ENCODE measurements around the gene KIF26B.

KIF26B gene

DNA sequence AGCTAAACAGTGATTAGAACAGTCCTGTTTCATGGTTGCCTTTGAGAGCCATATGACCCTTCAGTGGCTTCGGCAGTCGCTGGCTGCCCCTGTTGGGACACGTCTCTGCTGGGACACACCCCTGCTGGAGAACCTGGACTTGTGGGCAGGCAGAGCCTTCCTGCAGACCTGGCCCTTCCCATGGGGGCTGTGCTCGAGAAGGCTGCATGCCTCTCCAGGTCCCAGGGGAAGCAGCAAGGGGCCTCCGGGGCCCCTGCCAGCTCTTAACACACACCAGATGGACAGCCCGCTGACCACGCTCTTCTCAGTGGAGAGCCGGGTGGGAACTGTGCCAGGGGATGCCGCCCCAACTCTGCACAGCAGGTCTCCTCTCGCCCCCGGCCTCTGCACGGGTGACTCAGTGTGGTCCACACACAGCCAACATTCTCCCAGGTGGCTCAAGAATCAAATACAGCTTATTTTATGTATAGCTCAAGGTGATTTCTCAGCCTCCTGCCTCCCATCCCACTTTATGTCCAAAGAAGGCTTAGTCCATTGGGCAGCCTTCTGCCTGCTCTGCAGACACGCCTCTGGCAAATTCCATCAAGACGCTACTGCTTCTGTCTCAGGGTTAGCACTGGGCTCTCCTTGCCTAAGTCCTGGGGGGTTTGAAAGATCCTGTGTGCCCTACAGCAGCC, 450.8 kb downstream of the KIF26B start:
- DNase-seq, result no peak
- in situ Hi-C loops (cut with MboI; ENCODE audit: low pct_unique_long_range_greater_than_20kb, low sequenced_read_pairs), result no loop called here

DNA sequence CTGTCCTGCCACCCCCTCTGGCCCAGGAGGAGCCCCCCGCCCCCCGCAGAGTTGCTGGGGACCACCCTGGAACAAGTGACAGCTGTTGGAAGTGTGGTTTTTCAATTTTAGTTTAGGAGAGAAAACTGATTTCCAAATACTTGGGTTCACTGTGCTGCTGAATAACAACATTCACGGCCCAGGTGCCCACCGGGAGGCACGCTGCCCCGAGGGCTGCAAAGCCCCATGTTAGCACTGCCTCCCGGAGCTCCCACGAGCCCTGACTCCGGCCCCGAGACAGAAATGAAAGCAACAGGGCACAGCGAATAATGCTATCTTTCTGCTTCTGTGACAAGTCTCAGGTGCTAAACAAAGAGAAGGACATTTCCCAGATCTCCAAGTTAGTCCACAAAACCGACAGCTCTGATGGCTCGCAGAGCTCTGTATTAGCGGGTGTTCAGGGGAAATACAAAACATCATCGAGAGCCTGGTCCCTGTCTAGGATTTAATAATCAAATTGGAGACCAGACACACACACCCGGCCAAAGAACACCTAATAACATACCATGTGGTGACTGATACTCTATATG, 451.5 kb downstream of the KIF26B start:
- in situ Hi-C loops (cut with MboI; ENCODE audit: low pct_unique_long_range_greater_than_20kb, low sequenced_read_pairs), result no loop called here
- no peak for DNase-seq

DNA sequence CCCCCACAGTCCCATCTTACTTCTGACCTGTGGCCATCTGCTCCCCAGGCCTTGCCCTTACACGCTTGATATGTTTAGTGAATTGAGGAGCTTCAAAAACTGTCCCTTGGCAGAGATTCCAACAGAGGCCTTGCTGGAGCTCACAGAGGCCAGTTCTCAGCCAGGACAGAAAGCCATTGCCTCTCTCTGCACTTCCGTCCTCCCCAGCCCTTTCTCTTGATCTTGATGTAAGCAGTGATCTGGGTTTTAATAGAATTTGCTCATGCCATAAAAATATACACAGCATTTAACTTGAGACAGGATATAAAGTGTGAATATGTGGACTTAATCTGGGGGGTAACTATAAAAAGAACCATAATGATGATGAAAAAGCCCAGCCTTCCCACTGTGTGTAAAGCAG, 453.5 kb downstream of the KIF26B start:
- in situ Hi-C loops (cut with MboI; ENCODE audit: low pct_unique_long_range_greater_than_20kb, low sequenced_read_pairs), result no loop called here
- no peak for DNase-seq

DNA sequence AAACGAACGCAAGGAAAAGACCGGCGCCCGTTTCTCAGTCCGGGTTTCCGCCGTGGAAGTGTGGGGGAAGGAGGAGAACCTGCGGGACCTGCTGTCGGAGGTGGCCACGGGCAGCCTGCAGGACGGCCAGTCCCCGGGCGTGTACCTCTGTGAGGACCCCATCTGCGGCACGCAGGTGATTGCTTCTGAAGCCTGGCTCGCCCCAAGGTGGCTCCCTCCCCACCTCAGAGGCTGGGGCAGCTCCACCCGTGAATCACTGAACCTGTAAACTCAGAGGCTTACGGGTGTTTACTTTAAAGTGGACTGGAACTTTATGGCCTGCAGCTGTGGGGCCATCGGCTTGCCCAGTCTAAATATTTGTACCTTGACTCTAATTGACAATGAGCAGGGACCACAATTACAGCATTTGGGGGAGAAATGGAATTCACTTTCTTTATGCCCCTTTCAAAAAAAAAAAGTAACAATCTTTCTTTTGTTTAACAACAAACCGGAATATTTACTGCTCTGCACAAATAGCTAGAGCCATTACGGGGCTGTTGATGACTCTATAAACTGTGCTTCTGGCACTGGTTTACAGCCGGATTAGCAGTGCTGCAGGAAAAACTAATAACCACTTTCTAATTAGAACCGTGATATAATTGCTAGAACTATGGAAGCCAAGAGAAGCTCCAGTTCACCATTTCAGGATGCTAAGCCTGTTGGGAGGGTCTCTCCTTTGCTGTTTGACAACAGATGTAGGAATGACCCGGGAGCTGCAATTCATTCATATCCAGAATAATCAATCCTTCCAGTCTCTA, 454.8 kb downstream of the KIF26B start:
- in situ Hi-C loops (cut with MboI; ENCODE audit: low pct_unique_long_range_greater_than_20kb, low sequenced_read_pairs), result no loop called here
- DNase-seq, result no peak

DNA sequence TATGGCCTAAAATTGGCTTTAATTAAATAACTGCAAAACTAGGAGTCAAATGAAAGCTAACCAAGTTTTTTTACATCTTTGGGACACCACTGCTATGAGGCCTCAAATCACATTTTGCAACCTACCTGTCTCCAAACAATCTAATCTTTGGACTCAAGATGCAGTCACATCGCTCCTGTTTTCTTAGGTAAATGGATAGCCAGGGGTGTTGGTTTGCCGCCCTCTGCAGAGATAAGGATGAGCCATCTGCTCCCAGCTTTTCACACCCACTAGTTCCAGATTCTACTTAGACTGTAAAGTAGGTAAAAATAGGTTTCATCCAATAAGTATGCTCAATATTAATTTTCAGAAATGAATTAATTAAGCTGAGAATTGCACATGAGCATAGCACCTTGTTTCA, 456.5 kb downstream of the KIF26B start:
- no peak for DNase-seq
- in situ Hi-C loops (cut with MboI; ENCODE audit: low pct_unique_long_range_greater_than_20kb, low sequenced_read_pairs), result no loop called here

DNA sequence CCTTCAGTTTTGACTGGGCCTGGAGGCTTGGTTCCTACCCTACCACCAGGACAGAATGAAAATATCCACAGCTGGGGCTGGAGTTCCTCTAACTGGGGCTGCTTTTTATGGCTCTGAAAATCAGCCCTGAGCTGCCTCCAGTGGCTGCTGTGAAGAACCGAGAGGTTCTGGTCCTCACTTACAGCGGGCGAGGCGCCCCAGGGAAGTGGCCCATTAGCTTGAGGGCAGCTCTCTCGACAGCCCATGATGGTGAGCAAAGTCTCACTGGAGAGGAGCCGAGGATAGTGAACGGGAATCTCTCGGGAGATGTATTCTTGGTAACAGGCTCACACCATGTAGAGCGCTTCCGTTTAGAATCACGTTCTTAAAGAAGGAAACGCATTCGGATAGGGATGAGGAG, 459.7 kb downstream of the KIF26B start:
- in situ Hi-C loops (cut with MboI; ENCODE audit: low pct_unique_long_range_greater_than_20kb, low sequenced_read_pairs), result no loop called here
- DNase-seq, result no peak

DNA sequence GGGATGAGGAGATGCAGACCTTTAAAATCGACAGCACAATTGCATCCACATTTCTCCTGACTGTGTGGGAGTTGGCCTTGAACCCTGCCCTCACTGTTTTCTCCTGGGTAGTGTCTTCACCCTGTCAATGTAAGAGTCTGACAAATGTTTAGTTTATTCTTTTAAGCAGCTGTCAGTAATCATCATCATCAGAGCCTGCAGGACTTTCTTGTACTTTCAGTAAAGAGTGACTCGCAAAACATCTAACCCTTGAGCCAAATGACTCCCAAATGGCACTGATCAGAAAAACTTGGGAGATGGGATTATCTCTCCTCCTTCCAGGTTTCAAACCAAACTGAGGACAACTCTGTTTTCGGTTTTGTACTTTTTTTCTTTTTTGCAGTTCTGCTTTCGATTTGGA, 460.2 kb downstream of the KIF26B start:
- no peak for DNase-seq

DNA sequence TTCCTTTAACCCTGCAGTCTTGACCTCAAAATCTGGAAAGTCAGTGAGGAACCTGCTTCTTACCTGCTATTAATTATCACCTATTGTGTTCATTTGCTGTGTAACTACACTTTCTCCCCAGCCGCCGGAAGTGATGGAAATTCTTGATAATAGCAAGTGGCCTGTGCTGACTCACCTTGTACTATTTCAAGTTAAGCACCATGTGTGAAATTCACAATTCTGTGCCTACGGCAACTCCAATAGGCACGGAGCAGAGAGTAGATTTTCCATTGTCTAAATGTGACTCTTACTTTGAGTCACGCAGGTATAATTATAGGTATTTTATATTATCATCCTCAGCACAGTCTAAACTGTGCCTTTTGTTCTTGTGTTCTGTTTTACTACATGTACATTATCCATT, 466.8 kb downstream of the KIF26B start:
- in situ Hi-C loops (cut with MboI; ENCODE audit: low pct_unique_long_range_greater_than_20kb, low sequenced_read_pairs), result no loop called here

More for the DNA sequence above, 460.2 kb downstream of the KIF26B start:
- in situ Hi-C loops (cut with MboI; ENCODE audit: low pct_unique_long_range_greater_than_20kb, low sequenced_read_pairs), result no loop called here

DNA sequence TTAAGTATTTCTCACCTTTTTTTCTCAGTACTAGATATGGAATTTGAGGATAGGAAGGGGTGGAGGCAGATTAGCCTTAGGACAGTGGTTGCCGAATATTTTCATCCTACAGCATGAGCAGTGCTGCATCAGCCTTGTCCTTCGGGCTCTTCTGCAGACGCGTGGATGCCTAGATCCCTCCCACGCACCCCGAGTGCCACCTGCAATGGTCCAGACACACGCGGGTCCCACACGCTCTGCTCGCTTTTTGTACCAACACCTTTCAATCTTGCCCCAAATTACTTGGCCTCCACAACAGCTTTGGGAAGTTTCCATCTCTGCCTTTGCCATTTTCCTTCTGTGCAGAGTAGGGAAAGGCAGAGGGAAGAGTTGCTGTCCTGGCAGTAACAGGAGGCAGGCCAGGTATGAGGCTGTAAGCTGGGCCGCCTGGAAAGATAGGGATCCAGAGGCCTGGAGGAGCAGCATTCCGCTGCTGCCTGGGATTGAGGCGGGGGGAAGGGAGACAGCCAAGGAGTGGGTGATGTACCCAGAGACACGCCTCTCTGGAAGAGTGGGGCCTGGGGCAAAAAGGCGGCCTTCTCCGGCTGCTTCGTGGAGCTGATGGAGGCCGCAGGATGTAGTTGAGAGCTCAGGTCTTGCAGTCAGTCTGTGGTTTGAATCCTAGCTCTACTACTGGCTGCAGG, 467.7 kb downstream of the KIF26B start:
- no peak for DNase-seq
- in situ Hi-C loops (cut with MboI; ENCODE audit: low pct_unique_long_range_greater_than_20kb, low sequenced_read_pairs), result no loop called here

More for the DNA sequence above, 466.8 kb downstream of the KIF26B start:
- no peak for DNase-seq

DNA sequence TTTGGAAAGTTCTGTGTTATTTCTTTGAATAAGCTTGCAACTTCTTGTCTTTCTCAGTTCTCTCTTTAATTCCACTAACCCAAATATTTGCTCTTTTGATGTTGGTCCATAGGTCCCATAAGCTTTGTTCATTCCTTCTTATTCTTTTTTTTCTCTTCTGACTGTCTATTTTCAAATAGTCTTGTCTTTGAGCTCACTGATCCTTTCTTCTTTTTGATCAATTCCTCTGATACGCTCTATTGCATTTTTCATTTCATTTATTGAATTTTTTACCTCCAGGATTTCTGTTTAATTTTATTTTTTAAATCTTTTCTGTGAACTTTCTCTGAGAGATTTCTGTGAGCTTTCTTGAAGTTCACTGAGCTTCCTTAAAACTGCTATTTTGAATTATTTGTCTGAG, 486.6 kb downstream of the KIF26B start:
- in situ Hi-C loops (cut with MboI; ENCODE audit: low pct_unique_long_range_greater_than_20kb, low sequenced_read_pairs), result no loop called here
- no peak for DNase-seq

DNA sequence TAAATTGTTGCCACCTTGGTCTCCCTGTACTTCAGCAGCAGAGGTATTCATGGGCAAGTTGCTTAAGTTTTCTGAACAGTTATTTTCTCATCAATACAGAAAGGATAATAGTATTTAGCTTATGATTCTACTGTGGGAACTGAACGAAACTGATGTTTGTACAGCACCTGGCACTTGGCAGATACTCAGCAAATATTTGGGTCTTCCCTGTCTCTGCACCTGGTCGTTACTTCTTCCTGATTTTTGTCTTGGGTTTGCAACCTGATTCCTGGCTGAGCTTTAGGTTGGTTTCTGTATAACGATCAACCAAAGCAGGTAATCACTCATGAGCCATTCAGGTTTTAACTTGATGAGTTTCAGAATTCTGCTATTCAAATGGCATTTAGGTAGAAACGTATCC, 490.6 kb downstream of the KIF26B start:
- in situ Hi-C loops (cut with MboI; ENCODE audit: low pct_unique_long_range_greater_than_20kb, low sequenced_read_pairs), result no loop called here
- DNase-seq, result no peak

DNA sequence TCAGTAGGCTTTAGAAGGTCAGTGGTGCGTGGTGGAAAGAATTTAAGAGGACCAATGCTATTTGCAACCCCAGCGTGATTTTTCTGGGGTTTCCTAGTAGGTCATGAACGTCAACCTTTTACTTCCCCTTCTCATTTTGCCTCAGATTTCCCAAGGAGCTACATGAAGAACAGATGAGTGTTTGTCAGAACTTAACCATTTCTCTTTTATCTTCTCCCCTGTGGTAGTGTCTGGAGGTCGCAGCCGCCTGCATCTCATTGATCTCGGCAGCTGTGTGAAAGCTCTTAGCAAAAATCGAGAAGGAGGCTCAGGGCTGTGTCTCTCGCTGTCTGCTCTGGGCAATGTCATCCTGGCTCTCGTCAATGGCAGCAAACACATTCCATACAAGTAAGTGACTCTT, 491.1 kb downstream of the KIF26B start:
- DNase-seq, result no peak
- in situ Hi-C loops (cut with MboI; ENCODE audit: low pct_unique_long_range_greater_than_20kb, low sequenced_read_pairs), result no loop called here

DNA sequence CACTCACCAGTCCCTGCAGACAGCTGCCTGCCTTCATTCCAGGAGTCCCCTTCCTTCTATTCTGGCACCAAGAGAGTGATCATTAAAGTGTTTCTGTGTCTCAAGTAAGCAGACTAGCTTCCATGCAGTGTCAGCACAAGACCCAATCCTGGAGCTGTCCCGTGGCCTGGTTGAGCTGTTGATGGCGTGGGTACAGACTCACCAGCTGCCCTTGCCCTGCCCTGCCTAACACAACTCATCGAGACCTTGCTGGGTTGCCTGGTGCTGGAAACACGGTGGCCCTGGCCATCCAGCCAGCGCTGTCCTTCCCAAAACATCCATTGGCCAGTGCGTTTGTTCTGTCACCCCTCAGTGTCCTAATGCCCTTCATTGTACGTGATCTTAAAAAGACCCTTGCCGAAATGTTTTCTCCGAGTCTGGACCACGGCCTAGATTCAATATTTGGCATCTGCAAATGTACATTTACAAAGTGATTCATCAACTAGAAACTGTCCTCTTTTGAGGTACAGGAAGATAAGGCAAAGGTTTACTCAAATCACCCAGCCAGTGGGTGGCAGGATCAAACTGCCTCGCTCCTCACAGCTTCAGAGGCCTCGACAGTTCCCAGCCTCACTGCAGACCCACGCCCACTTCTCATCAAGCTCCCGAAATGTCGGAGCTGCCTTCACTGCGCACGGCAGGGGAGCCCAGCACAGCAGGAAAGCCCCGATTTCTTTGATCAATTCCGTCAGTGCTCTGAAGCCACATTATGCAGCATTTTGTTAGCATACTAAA, 494.2 kb downstream of the KIF26B start:
- no peak for DNase-seq
- in situ Hi-C loops (cut with MboI; ENCODE audit: low pct_unique_long_range_greater_than_20kb, low sequenced_read_pairs), result no loop called here

DNA sequence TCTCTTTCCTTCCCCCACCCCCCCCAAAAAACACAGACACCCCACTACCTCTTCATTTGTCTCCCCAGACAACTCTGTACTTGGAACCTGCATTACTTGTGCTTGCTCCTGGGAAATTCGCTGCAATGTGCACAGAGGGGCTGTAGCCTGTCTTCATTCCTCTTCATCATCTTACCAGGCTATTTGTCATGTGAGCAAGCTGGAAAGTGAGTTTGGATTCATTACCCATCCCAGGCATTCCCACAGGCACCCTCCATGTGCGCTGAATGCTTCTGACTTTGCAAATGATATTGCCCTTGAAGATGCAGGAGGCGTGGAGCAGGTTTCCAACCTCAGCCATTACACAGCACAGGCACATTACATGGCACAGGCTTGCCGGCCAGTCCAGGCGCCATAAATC, 494.9 kb downstream of the KIF26B start:
- in situ Hi-C loops (cut with MboI; ENCODE audit: low pct_unique_long_range_greater_than_20kb, low sequenced_read_pairs), result no loop called here
- no peak for DNase-seq

DNA sequence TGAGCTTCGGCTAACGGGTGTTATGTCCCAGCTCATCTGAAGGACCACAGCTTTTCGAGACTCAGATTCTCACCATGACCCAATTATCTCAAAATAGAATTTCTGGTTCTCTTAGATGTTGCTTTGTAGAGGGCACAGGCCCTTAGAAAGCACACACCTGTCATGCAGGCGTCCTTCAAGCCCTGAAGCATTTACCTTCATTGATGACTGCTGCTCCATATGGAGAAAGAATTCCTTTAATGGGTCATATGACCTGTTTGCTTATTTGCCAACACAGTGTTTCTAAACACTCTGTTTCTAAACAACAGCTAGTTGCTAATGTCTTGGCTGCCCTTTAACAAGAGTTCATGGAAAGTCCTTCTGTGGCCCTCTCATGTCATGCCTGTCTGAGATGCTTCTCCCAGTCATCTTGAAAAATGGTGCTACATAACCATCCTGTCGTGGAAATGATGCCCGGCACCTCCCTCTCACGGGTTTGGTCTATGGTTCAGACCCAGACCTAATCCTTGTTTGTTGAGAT, 495.7 kb downstream of the KIF26B start:
- in situ Hi-C loops (cut with MboI; ENCODE audit: low pct_unique_long_range_greater_than_20kb, low sequenced_read_pairs), result no loop called here
- DNase-seq, result no peak

DNA sequence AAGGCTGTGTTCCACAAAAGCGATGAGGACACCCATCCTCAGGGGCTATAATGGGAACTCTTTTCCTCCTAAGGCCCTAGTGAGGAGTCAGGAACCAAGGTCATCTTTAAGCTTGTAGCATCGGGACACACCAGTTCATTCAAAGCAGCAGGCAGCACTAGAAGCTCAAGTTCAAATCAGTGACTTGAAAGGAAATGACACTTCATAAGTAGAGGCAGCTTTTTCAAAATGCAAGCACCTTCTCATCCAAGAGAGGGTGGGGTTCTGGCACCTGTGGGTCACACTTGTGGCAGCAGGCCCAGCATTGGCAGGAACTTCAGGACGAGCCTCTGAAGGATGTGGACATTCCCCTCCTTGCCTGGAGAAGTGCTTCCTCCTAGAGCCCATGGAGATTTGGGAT, 496.3 kb downstream of the KIF26B start:
- in situ Hi-C loops (cut with MboI; ENCODE audit: low pct_unique_long_range_greater_than_20kb, low sequenced_read_pairs), result no loop called here
- no peak for DNase-seq

DNA sequence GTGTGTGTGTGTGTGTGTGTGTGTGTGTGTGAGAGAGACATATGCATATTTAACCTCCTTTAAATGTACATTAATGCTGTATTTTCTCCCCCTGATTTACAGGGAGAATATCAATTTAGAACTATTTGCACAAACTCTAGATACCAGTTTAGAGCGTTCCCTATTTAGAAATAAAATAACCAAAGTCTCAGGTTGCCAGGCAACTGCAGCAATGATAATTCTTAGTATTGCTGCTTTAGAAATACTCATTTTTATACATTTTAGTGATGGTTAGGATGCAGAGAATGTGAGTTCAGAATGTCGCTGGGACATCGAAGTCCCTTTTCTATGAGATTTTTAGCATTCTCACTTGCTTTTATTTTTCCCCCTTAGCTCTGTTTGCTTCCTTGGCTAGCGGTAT, 497.3 kb downstream of the KIF26B start:
- DNase-seq, result no peak
- in situ Hi-C loops (cut with MboI; ENCODE audit: low pct_unique_long_range_greater_than_20kb, low sequenced_read_pairs), result no loop called here

DNA sequence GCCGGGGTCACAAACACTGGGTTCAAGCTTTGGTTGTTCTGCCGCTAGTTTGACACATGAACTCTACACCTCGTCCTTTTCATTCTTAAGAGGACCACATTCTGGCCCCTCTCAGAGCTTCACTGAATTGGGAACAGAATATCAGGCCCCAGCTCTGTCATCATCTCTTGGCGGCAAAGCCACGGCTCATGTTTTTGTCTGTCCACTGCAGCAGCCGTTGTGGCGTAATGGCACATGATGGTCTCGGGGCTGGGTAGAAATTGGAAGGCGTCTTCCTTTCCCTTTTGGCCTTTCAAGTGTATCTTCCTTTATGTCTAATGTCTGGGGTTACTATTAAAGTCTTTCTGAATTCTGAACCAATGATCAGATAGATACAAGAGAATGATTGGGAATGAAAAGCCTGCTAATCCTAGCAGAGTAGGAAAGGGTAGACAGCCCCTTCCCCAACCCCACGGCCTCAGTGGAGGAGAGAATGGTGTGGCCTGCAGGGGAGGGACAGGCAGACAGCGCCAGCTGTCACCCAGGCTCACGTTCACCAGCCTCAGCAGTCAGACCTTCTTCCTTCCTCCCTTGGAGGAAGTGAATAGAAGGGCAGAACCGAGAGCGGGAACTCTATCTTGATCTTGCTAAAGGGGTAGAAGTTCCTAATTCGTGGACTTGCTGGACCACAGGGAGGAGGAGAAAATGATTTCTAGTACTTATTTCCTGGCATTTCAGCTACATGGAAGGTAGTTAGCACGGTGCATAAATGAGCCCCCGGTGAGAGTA, 498.1 kb downstream of the KIF26B start:
- in situ Hi-C loops (cut with MboI; ENCODE audit: low pct_unique_long_range_greater_than_20kb, low sequenced_read_pairs), result no loop called here
- DNase-seq, result peak; percentile 8

Data from KBM-7 (cell line).